HG03066 (cell line): ENCODE measurements around the gene COPS7B.

Experiments used
- ATAC-seq: cut with Tn5 transposase; IDR thresholded peaks from one replicate; pipeline ENCODE4 v1.9.1; 2021; ENCODE audit warnings: low read depth; ENCODE audit not compliant: unreplicated experiment

COPS7B gene

GRCh38 chr2:231785413-231785812, 832 bp upstream of the COPS7B start:
- ATAC-seq, result no peak

GRCh38 chr2:231785822-231786176, 446 bp upstream of the COPS7B start:
- no peak for ATAC-seq

DNA sequence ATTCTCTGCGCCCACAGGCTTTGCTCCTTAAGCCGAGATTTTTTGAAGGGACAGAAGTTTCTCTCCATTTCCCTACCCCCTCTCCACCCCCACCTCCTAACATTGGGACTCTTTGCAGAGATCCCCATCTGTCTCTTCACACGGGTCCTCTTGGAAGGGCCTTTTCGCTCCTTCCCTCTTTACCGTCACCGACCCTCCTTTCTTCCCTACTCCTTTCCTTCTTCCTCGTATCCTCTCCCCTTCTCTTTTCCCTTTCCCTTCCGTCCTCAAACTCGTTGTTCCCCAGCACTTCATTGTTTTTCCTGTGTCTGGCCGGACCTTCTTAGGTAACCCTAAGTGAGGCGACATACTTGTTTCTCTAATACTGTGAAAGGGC, 660 bp downstream of the COPS7B start:
- ATAC-seq, result no peak

- ATAC-seq, result no peak
These were observed 4.9 kb downstream of the COPS7B start for GRCh38 chr2:231791107-231791506.

DNA sequence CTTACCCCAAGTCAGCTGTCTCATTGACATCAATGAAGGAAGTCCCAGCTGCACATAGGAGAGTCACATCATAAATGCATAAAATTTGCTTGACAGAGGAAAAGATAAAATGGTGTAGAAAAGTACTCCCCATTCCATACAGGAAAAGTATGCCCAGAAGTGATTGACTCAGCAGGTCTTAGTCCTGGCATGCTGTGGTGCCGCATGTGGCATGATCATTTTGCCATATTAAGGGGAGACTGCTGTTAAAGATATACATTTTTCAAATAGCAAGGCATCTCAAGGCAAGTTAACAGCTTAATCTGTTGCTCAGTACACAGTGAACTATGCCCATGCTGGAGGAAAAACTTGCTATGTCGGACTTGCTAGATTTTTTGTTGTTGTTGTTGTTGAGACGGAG, 8.1 kb downstream of the COPS7B start:
- ATAC-seq, result no peak

GRCh38 chr2:231795525-231796327, 9.5 kb downstream of the COPS7B start:
- ATAC-seq, result no peak

GRCh38 chr2:231800493-231801091, 14.3 kb downstream of the COPS7B start:
- ATAC-seq, result no peak

- ATAC-seq, result no peak
These were observed 17.4 kb downstream of the COPS7B start for GRCh38 chr2:231803501-231804138.

DNA sequence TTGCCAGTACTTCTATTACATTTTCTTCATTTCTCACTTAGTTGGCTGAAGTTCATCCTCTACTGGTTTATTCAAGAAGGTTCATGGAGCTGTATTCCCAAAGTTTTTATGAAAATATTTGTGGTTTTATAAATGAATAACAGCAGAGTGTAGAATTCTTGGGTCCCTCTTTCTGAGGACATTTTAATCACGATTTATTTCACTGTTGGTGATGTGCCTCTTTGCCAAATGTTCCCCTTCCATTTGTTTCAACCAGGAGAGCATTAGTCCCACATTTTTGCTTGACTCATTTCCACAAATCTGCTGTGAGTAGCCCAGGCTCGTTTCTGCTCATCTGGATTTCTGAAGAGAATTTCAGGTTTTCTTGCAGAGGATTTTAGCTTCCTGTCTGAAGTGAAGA, 20.8 kb downstream of the COPS7B start:
- ATAC-seq, result no peak

DNA sequence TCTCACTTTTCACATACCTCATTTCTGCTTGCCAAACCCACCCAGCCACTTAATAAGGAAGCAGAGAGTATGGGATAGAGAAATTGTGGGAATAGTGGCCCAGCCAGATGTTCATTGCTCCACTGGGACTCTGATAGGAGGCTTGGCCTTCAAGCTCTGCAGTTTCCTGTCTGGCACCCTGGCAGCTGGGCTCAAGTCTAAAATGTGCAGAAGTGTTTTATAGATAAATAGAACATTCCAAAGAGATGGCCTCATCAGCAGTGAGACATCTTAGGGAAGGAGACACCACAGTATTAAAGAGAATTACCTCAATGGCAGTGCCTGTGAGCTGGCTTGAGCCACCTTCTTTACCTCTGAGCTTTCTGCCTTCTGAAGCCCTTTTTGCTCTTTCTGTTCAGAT, 24.7 kb downstream of the COPS7B start:
- ATAC-seq, result no peak

DNA sequence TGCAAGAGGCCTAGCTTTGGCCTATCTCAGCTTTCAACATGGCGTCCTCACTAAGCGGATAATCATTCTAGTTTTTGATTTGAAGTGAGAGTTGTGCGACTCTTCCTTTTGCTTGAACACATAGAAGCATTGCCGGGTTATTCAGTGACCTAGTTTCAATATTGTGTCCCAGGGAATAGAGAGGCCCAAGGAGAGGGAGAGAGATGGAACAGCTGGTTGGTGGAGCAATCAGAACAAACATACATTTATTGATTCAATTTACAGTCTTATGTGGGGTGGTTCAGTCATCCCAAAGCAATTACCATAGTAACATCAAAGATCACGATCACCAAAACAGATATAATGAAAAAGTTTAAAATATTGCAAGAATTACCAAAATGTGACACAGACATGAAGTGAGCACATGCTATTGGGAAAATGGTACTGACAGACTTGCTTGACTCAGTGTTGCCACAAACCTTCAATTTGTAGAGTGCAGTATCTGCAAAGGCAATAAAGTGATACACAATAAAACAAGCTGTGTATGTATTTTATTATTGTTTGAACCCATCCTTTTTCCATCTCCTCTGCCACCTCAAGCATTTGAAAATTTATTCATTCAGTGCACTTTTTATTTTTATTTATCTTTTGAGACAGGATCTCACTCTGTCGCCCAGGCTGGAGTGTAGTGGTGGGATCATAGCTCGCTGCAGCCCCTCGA, 30.2 kb downstream of the COPS7B start:
- ATAC-seq, result no peak

- ATAC-seq, result no peak
These were observed 33.3 kb downstream of the COPS7B start for GRCh38 chr2:231819447-231820042.

DNA sequence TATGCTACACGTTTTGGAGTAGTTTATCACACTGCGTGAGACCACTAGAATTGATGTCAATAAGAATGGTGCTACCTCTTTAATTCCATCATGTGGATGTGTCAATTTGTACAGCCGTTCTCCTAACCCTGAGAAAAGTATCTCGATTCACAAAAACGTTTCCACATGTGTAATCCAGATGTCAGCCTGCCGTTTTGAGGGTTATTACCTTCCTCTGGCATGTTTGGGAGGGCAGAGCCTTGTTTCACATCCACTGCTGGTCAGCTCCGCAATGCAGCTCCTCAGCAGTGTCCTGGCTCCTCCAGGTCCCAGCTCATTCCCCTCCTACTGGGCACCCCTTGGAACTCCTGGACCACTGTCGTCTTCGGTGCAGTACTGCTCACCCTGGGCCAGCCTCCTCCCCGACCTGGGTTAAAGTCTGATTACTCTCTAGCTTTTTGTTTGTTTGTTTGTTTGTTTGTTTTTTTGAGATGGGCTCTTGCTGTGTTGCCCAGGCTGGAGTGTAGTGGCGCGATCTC, 34.6 kb downstream of the COPS7B start:
- ATAC-seq, result no peak

DNA sequence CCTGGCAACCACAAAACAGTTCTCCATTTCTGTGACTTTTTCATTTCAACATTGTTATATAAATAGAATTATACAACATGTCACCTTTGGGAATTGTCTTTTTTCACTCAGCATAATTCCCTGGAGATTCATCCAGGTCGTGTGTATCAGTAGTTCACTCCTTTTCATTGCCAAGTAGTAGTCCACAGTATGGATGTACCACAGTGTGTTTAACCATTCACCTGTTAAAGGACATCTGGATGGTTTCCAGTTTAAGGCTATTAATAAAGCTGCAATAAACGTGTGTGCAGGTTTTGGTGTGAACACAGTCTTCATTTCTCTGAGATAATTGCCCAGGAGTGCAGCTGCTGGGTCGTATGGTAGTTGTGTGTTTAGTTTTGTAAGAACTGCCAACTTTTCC, 35.7 kb downstream of the COPS7B start:
- ATAC-seq, result no peak

DNA sequence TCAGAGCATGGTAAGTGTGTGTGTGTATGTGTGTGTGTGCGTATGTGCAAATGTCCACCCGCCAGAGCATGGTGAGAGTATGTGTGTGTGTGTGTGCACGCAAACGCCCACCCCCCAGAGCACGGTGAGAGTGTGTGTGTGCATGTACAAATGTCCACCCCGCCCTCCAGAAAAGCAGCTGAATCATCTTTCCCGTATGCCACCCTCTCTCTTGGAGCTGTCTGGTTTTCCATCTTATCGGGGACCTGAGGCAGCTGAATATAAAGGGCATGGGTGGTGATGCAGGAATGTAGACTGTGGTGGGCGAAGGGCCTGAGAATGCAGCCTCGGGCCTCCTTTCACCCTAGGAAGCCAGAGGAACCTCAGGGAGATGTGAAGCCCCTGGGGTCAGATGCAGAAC, 66.9 kb downstream of the COPS7B start:
- ATAC-seq, result no peak

DNA sequence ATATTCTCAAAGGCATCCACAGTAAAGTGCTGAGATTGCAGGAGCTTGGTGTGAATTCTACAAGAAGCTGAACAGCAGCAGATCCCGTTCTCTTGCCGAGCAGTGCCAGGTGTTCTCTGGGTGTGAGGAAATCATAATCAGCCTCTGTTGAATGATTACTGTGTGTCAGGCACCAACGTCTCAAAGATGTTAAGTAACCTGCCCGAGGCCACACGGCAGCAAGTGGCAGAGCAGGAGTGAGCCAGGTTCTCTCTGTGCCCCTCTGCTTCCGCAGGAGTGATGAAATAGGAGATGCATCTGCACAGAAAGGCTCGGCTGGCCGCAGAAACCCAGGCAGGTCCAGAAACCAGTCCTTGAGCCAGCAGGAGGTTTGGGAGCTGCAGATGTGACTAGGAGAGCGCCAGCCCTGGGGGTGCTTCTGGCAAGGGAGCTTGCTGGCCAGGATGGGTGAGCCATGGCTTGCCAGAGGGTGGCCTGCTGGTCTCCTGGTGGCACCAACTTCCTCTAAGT, 68.4 kb downstream of the COPS7B start:
- no peak for ATAC-seq

DNA sequence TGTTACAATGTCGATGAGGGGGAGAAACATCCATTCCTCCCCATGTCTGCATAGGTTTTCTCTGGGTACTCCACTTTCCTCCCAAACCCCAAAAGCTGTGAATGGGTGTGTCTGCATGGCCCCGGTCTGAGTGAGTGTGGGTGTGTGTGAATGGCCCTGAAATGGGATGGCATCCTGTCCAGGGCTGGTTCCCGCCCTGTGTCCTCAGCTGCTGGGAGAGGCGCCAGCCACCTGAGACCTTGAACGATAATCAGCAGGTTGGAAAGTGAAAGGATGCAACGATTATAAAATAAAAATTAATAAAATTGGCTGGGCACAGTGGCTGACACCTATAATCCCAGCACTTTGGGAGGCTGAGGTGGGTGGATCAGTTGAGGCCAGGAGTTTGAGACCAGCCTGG, 70.7 kb downstream of the COPS7B start:
- ATAC-seq, result no peak
